DMS53 treated with DMSO at 0.1 percent for 48 hours (cell line): ENCODE measurements around the gene TMEM114.
A peak's percentile ranks its signal among the peaks of the same experiment; 100 is the strongest.

Experiments
- DNase-seq: peaks from one replicate; lab custom pipeline; 2025; ENCODE audit not compliant: unreplicated experiment; lab: John Stamatoyannopoulos, UW

Gene TMEM114

GRCh38 chr16:8611886-8612600, 21.7 kb upstream of the TMEM114 start:
- no peak for DNase-seq

DNA sequence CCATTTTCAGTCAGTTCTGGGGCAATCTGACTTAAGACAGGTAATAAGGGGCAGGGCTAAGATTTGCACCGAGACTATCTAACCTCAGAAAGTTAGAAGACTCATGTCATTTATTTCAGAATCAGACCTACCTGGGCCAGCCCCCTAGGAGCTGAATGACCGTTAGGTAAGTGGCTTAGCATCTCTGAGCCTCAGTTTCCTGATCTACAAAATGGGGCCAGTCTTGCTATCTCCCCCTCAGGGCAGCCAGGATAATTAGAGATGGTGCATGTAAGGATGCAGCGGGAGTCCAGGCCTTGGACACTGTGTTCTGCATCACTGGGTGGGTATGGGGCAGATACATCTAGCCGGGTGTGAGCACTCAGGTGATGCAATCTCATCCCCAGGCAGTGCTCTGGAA, 20.8 kb upstream of the TMEM114 start:
- DNase-seq = no peak

- DNase-seq = no peak
Measured at GRCh38 chr16:8607214-8607613, 16.9 kb upstream of the TMEM114 start.

DNA sequence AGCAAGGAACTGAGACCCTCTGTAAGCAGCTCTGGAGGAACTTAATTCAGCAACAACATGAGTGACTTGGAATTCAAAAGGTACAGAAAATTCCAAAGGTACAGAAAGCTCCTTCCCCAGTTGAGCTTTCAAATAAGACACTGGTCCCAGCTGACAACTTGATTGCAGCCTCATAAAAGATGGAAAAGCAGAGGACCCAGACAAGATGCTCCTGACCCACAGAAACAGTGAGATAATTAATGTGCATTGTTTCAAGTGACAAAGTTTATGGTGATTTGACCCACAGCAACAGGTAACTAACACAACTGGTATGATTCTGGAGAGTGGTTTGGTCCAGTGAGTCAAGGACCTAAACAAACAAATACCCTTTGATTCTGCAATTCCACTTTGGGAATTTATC, 15.2 kb upstream of the TMEM114 start:
- DNase-seq = no peak

GRCh38 chr16:8600144-8600775, 9.9 kb upstream of the TMEM114 start:
- no peak for DNase-seq

DNA sequence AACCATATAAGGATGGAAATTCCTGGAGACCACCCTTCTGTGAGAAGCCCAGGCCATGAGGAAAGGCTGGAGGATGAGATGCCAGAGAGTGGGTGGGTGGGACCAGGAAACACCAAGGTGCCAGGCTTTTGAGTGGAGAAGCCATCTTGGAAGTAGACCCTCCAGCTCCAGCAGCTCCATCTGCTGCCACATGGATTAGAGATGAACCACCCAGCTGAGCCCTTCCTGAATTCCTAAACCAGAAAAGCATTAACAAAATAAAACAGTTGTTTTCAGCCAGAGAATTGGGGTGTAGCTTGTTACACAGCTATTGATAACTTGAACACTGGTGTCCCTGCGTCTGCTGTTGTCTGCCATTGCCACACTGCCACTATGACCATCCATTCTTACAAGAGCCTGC, 6.3 kb upstream of the TMEM114 start:
- no peak for DNase-seq

DNA sequence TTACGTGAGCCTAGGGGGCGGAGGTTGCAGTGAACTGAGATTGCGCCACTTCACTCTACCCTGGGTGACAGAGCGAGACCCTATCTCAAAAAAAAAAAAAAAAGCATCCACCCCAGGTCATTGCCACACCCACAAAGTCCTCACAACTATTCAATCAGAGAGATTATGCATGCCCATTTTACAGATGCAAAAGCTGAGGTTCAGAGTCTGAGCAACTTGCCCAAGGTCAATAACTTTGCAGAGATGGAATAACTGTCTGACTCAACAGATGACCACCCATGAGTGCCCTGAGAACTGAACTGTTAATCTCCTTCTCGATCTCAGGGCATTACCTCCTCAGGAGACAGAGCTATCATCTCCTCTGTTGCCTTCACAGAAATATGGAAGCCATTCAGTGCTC, 5.5 kb upstream of the TMEM114 start:
- no peak for DNase-seq

DNA sequence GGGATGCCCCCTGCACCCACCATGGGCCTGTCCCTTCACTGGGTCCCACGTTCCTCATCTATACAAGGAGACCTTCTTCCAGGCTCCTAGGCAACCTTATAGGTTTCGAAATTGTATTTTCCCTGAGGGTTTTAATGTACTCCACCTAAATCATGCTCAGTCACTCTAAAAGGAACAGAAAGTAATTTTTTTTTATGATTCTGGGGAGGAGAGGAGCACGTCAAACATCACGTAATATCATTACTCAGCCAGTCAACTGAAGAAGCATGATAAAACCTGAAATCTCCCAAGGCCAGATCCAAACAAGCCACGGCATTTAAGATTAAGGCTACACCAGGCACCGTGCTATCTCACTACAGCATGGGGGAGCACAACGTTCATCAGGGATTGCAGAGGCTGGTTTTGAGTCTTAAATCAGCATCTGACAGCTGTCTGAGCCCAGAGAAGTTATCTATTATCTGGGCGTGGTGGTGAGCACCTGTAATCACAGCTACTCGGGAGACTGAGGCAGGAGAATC, 3.9 kb upstream of the TMEM114 start:
- no peak for DNase-seq

DNA sequence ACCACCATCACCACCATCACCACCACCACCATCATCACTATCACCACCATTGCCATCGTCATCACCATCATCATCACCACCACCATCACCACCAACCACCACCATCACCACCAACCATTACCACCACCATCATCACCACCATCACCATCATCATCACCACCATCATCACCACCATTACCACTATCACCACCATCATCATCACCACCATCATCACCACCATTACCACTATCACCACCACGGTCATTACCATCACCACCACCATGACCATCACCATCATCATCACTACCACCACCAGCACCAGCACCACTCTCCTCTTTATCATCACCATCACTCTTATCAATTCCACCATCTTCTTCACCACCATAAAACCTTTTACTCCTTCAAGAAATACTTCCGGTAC, 1.1 kb upstream of the TMEM114 start:
- DNase-seq = no peak

DNA sequence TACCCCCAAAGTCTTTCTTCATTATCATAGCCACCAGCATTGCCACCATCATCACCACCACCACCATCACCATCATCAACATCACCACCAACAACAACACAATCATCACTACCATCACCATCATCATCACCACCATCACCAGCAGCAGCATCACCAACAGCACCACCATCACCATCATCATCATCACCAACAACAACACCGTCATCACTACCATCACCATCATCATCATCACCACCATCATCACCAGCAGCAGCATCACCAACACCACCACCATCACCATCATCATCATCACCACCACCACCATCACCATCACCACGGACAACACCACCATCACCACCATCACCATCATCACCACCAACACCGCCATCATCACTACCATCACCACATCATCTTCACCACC, 500 bp upstream of the TMEM114 start:
- DNase-seq = no peak

DNA sequence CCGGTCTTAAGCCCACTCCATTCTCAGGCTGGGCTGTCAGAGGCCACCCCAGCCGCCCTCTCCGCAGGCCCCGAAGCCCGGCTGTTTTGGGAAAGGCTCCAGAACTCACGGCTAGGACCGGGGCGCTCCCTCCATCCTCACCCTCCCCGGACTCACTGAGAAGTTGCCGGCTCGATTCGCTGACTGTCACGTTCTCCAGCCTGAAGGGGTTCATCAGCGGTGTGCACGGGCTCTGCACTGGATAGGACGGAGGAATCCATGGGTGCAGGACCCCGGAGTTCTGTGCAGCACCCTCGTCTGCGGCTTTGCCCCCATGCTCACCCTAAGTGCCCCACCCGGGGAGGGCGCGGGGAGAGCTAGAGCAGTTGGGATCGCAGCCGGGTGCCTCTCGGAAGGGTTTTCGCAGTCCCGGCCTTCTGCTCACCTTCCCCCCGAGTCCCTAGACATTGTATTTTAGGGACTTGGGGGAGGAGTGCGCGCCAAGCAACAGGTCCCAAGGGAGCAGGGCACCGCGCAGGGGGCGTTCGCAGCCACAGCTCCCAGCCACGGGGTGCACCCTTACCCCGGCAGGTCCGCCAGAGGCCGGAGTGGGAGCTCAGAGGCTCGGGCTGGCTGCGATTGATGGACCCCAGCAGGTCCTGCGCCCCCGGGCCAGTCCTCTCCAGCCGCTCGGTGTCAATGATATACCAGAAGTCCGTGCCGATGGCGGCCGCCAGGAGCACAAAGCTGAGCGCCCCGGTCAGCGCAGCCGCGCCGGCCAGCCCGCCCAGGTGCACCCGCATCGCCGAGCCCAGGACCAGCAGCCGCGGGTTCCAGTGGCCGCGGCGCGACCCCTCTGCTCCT, 1.0 kb downstream of the TMEM114 start:
- DNase-seq = no peak

DNA sequence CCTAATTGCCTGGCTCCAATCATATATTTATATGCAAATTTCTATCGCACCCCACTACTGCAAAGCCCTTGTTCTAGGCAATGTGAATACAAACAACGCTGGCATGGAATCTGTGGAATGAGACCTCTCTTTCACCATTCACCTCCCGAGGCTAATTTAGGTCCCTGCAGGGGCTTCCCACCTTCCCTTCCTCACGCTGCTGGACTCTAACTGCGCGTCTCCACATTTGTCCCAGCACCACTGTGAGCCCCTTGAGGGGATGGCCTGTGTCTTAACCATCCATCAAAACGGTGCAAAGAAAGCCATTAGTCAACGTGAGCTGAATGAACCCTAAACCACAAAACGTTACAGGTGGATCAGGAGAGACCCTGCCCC, 1.6 kb downstream of the TMEM114 start:
- no peak for DNase-seq

DNA sequence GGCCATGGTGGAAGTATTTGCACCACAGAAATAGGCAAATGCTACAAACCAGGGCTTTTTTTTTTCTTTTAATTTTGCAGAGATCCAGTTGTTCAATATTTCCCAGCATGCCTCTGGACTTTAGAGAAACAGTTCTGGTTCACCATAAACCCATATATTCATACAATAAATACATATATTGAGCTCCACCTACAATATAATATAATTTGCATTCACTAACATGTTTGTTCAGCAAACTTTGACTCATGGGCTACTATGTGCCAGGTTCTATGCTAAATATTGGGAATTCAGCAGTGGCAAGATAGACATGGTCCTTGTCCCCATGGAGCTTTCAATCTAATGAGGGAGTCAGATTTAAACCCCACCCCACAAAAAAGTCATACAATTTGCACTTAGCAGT, 3.2 kb downstream of the TMEM114 start:
- no peak for DNase-seq

DNA sequence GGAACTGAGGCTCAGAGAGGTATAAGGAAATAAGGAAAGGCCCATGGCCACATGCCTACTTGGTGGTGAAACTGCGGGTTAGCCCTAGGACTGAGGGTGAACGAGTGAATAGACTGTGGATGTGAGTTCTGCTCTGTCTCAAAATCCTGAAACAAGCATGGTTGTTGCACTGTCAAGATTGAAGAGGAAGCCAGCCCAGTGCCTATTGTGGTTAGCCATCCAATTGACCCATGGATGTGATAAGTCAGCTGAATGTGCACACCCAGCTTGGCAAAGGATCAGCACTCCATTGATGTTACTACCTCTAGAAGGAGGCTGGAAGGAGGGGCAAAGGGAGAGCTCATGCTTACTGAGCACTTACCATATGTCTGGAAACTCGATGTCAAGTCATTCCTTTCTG, 4.5 kb downstream of the TMEM114 start:
- DNase-seq = no peak

- DNase-seq = no peak
Measured at GRCh38 chr16:8585041-8585440, 5.3 kb downstream of the TMEM114 start.

DNA sequence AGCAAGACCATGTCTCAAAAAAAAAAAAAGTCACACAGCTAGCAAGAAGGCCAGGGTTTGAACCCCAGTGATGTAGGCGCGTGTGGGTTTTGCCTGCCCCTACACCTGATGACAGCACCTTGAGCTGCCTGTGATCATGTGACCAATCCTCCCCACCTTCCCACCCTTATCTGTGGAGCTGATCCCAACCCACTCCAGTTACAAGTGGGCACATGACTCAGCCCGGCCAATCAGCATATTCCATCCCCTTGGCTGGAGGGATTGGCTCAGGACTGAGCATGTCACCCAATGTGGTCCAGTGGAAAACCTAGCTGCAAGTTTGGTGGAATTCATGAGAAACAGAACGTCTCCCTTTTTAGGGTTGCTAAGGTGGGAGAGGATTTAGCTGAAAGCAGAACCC, 6.6 kb downstream of the TMEM114 start:
- DNase-seq = no peak

- DNase-seq = peak; percentile 32
Measured at GRCh38 chr16:8583199-8583598, 7.1 kb downstream of the TMEM114 start.

- DNase-seq = no peak
Measured at GRCh38 chr16:8581831-8582580, 8.3 kb downstream of the TMEM114 start.

DNA sequence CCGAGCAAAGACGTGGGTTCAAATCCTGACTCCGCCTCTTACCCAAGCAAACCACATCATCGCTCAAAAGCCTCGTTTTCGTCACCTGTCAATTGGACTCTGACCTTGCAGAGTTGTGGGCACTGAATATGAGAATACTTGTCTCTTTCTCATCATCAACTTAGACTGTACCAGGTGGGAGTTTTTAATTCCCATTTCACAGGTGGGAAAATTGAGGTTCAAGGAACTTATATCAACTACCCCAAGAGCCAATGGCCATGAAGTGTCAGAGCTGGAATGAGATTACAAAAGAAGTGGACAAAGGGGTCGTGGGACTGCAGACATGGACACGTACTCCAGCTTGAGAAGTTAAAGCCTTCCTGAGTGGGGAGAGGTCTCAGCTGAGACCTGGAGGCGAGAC, 10.8 kb downstream of the TMEM114 start:
- DNase-seq = no peak

DNA sequence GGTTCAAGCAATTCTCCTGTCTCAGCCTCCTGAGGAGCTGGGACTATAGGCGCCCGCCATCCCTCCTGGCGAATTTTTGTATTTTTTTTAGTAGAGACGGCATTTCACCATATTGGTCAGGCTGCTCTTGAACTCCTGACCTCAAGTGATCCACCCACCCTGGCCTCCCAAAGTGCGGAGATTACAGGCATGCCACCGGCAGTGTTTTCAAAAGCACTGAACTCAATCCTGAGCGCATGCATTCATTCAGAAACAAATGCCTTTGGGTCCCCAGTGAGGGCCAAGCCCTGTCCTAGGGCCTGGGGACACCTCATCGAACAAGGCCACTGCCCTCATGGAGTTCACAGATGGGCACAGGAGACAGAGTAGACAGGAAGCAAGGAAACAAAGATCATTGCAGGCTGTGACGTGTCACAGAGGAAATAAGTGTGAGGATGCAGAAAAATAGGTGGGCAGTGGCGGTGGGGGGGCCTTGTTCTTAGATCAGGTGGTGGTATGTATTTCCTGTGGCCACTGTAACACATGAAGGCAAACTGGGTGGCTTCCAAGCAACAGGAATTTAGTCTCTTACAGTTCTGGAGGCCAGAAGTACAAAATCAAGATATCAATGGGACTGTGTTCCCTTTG, 12.5 kb downstream of the TMEM114 start:
- DNase-seq = no peak
